Subcutaneous adipose tissue (tissue), 4 donors: ENCODE data around the gene MMP24. TPM values are rescaled to one million over a fixed set of nuclear protein-coding genes. Genes with fewer than 3 reads are reported as not detected.

Source experiments
- total RNA-seq, 4 donors: library from RNA; depleted of rRNA; stranded (reverse); fragments of >200 nt; gene quantifications; one replicate each; pipeline ENCODE4 v1.1.0, GENCODE V29; 2016
- TF ChIP-seq, protein P1 (sequence below): fragments of 450-650 bp; IDR thresholded peaks from one replicate; pipeline ENCODE4 v1.5.1; 2016; ENCODE audit warnings: low read depth, mild to moderate bottlenecking, control low read depth, antibody characterized with exemption, moderate library complexity

The MMP24 gene
- total RNA-seq, 4 donors from 2014 or later = 0.17 to 1.3 (median 0.66) TPM; not detected in 1

DNA sequence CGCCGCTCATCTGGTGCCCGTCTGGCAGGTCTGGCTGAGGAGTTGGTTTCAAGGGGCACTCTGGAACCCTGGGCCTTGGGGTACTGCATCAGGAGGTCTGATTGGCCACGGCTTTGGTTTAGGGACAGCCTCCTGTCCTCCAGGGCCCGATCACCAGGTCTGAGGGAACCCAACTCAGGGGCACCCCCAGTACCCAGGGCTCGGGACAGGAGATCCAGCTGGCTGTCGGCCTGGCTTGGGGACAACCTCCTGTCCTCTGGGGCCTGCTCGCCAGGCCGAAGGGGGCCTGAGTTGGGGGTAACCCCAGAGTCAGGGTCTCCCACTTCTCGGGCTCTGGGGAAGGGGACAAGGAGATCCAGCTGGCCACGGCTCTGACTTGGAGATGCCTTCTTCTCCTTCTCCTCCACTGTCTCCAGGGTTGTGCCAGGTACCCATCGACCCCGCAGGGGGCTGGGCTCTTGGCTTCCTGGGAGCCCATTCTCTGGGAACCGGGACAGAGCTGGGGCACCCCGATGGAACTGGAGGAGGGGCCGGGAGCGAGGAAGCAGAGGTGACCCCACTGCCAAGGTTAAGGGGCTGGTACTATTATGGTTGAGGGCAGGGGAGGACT, 60.5 kb downstream of the MMP24 start:
- TF ChIP-seq, protein P1, sequence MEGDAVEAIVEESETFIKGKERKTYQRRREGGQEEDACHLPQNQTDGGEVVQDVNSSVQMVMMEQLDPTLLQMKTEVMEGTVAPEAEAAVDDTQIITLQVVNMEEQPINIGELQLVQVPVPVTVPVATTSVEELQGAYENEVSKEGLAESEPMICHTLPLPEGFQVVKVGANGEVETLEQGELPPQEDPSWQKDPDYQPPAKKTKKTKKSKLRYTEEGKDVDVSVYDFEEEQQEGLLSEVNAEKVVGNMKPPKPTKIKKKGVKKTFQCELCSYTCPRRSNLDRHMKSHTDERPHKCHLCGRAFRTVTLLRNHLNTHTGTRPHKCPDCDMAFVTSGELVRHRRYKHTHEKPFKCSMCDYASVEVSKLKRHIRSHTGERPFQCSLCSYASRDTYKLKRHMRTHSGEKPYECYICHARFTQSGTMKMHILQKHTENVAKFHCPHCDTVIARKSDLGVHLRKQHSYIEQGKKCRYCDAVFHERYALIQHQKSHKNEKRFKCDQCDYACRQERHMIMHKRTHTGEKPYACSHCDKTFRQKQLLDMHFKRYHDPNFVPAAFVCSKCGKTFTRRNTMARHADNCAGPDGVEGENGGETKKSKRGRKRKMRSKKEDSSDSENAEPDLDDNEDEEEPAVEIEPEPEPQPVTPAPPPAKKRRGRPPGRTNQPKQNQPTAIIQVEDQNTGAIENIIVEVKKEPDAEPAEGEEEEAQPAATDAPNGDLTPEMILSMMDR = no peak

DNA sequence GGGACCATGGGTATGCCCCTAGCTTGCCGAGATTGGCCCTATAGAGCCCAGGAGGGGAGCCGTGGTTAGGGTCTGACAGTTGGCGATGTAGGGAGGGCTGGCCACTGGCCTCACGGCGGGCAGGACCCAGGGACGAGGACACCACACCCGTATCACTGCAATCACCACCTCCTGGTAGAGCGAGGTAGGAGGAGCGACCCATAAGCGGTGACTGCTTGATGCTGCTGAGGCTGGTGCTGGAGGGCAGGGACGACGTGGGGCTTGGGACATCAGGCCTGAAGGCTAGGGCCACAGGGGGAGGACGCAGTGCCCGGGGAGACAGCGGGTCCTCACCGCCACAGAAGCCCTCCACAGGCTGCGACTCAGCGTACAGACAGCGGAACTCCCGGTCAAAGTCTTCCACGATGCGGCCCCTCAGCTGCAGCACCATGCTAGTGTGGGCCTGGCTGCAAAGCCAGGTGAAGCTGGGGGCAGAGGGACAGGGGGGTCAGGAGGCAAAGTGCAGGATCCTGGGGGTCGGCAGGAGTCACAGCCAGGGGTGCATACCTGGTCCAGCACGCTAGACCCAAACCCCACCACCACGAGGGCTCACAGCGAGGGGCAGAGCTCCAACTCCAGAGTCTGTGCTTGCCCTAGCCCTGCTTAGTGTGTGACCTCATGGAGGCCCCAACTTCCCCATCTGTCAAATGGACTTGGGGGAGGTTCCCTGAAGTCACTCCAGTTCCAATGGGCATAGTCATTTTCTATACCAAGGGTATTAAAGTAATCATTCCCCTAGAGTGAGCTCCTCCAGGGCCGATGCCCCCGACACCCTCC, 61.2 kb downstream of the MMP24 start:
- TF ChIP-seq, protein P1 = no peak

DNA sequence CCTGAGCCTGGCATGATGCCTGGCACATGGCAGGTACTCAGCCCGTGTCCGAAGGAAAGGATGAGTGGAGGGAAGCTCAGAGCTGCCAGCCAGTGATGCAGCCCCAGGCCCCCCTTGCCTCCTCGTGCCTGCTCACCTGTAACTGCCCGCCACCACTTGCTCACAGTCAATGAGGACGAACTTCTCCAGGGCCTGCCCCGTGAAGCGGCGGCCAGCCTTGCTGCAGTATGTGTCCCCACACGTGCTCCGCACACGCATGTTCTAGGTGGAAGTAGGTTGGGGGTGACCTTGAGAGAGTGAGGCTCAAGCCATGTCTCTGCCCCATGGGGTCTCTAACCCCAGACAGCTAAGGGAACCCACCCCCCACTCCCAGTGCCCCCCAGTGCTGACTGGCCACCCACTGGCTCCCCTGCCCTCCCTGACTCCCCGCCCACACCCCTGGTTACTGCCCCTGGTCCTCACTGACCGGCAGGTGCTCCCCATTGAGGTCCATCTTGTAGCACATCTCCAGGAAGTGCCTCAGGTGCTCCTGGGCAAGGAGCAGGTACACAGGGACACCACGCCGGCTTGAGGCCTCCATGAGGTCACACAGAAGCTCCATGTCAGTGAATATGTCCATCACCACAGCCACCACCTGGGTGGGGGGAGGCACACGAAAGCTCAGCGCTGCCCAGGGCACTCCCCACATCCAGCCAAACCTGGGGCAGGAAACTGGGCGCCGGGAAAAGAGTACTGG, 62.0 kb downstream of the MMP24 start:
- TF ChIP-seq, protein P1 = no peak

DNA sequence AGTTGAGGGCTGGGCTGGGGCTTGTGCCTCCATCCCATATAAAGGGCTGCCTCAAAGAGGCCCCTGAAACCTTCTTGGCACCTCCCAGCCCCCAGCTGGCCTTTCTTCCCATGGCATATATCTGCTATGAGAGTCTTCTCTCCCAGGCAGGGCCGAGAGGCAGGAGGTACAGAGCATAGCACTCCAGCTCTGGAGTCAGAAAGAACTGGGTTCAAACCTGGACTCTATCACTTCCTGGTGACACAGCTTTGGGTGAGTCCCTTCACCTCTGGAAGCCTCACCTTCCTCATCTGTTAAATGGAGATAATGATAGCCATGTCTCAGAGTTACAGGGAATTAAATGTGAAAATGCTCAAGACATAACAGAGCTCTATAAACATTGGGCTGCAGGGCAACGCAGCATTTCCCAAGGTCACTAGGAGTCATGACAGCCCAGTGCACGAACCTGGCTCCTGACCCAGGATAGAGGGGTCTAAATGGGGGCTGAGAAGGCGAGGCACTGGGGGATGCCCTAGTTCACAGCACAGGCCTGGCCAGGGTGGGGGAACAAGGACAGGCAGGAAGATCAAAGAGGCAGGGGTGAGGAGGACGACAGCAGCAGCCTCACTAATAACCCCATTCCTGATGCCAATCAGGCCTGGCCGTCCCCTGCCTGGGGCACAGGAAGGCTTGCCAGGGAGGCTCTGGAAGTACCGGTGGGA, 63.8 kb downstream of the MMP24 start:
- TF ChIP-seq, protein P1 = no peak

DNA sequence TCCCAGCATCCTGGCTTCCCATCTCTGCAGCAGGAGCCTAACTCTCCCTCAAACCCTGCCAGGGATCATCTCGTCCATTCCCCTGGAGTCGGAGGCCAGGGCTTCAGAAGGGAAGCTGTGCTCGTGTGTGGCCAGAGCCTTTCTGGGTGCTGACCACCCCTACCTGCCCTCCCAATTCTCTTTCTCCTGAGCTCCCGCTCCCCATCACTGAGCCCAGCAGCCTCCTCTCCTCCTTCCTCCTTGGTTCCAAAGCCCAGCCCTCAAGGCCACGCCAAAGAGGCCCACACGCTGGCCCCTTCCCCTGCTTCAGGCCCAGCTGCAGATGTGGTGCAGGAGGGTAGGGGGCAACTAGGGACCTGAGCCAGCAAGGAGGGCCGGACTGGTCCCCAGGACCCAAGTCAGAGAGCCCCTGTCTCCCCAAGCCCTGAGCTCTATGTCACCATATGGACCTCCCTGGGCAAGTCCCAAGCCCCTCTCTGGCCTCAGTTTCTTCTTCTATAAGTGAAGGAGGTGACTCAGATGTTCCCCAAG, 64.5 kb downstream of the MMP24 start:
- TF ChIP-seq, protein P1 = no peak

- TF ChIP-seq, protein P1 = no peak
These were observed 65.4 kb downstream of the MMP24 start, which contains the start of gene FAM83C for GRCh38 chr20:35291654-35292503. FAM83C (minus strand) TSS chr20:35292425; CDS start chr20:35292304, 121 bp downstream.
